HepG2 (cell line): ENCODE data around the gene GHRH. TPM values are rescaled to one million over a fixed set of nuclear protein-coding genes. Genes with fewer than 3 reads are reported as not detected.
A peak's percentile ranks its signal among the peaks of the same experiment; 100 is the strongest.

Source experiments
- ATAC-seq: fragments of 200-7000 bp; cut with Tn5 transposase; 3 replicates; pipeline ENCODE4 v1.9.1; 2020; ENCODE audit warnings: mild to moderate bottlenecking, moderate library complexity
- BruUV-seq: library from RNA; stranded (reverse); fragments of 400-500 nt; replicated peaks from 2 replicates; lab custom pipeline; 2021; lab: Mats Ljungman, UMichigan
- CTCF ChIA-PET: fragments of 300-600 bp; formaldehyde crosslinking; extraction: SDS; loops from one replicate; lab custom pipeline; 2021; ENCODE audit warnings: low total read pairs, inconsistent platforms, low intra/inter-chr PET ratio; lab: Yijun Ruan, JAX
- POLR2A ChIA-PET: fragments of 350-600 bp; sonication (Branson Sonifier 250); formaldehyde crosslinking; loops from one replicate; lab custom pipeline; 2020; ENCODE audit warnings: antibody characterized with exemption, inconsistent platforms; lab: Yijun Ruan, JAX
- DNase-seq: peaks from one replicate; pipeline ENCODE4 v3.0.0-alpha.2; 2015; ENCODE audit warnings: low spot score
- FAIRE-seq: peaks from 3 replicates; lab custom pipeline; 2011; peaks lifted over from hg19 to GRCh38; lab: Jason Lieb, UNC
- H2AFZ ChIP-seq: one replicate; pipeline ENCODE4 v1.6.1; 2011; ENCODE audit warnings: low read length, inconsistent platforms
- H3K27ac ChIP-seq: fragments of 300-600 bp; 3 replicates; pipeline ENCODE4 v1.8.0; 2011; ENCODE audit warnings: mixed run types, mild to moderate bottlenecking, mixed read lengths, low read length, inconsistent platforms; ENCODE audit not compliant: insufficient read depth; ENCODE audit errors: extremely low read length
- H3K27me3 ChIP-seq, 2 experiments: fragments of 200-600 bp in 1 of 2; 2 replicates in 1 of 2; 3 replicates in 1 of 2; pipeline versions ENCODE4 v1.6.0 to v1.8.0; 2011; ENCODE audit warnings: low read length in 2 of 2, mild to moderate bottlenecking in 2 of 2, moderate library complexity in 2 of 2, inconsistent platforms in 1 of 2; ENCODE audit not compliant: insufficient read depth in 2 of 2, control insufficient read depth in 1 of 2
- H3K36me3 ChIP-seq, 2 experiments: fragments of 200-600 bp in 1 of 2; replicated peaks in 1 of 2; 2 replicates in 1 of 2; 3 replicates in 1 of 2; pipeline versions ENCODE4 v1.5.1 to v1.8.0; 2011; ENCODE audit warnings: low read length in 2 of 2, inconsistent platforms in 1 of 2; ENCODE audit not compliant: insufficient read depth in 2 of 2, control insufficient read depth in 1 of 2
- H3K4me1 ChIP-seq: 2 replicates; pipeline ENCODE4 v1.5.1; 2012; ENCODE audit warnings: low read length, inconsistent platforms; ENCODE audit not compliant: insufficient read depth
- H3K4me2 ChIP-seq: 2 replicates; pipeline ENCODE4 v1.6.0; 2011; ENCODE audit warnings: low read depth, low read length, inconsistent platforms
- H3K4me3 ChIP-seq, 3 experiments: fragments of 200-600 bp in 1 of 3; sonication (generic), shearing (Covaris generic) in 1 of 3; replicated peaks in 1 of 3; 2 replicates each; pipeline ENCODE4 v1.5.1; 2011 to 2016; ENCODE audit warnings: low read length in 3 of 3, inconsistent platforms in 2 of 3, low read depth in 2 of 3, mild to moderate bottlenecking in 2 of 3, control low read depth in 1 of 3, mixed read lengths in 1 of 3; ENCODE audit not compliant: insufficient read depth in 1 of 3
- H3K79me2 ChIP-seq: one replicate; pipeline ENCODE4 v1.6.1; 2011; ENCODE audit warnings: low read length, inconsistent platforms; ENCODE audit not compliant: insufficient read depth
- H3K9ac ChIP-seq: 2 replicates; pipeline ENCODE4 v1.6.0; 2011; ENCODE audit warnings: mild to moderate bottlenecking, low read depth, low read length, inconsistent platforms; ENCODE audit not compliant: insufficient read depth
- H3K9me3 ChIP-seq: 2 replicates; pipeline ENCODE4 v1.5.1; 2012; ENCODE audit warnings: mild to moderate bottlenecking, low read length
- H4K20me1 ChIP-seq: 2 replicates; pipeline ENCODE4 v1.6.0; 2011; ENCODE audit warnings: inconsistent platforms, mild to moderate bottlenecking, low read length, moderate library complexity; ENCODE audit not compliant: insufficient read depth
- ASH2L ChIP-seq: fragments of 300-600, 200-600 bp; sonication (generic); IDR thresholded peaks from 2 replicates; pipeline ENCODE4 v1.7.0; 2017; ENCODE audit warnings: low read depth, mild to moderate bottlenecking, moderate library complexity, mixed read lengths, low read length; ENCODE audit not compliant: insufficient read length
- CENPX ChIP-seq: sonication (generic); formaldehyde crosslinking; IDR thresholded peaks from 2 replicates; pipeline ENCODE4 v1.9.0; 2021; ENCODE audit warnings: mild to moderate bottlenecking, missing genetic modification reagents, moderate library complexity
- FOXP1 ChIP-seq, 2 experiments: fragments of 450-650 bp in 1 of 2; IDR thresholded peaks; 2 replicates each; pipeline ENCODE4 v1.6.1; 2017 to 2018; ENCODE audit warnings: antibody characterized with exemption in 1 of 2
- HMGA1 ChIP-seq: sonication (generic); formaldehyde crosslinking; conservative IDR thresholded peaks from 2 replicates; pipeline ENCODE4 v1.4.0; 2020; ENCODE audit warnings: missing genetic modification reagents
- MED8 ChIP-seq: sonication (generic); formaldehyde crosslinking; IDR thresholded peaks from 2 replicates; pipeline ENCODE4 v1.8.1; 2023; ENCODE audit warnings: mild to moderate bottlenecking, missing genetic modification reagents; ENCODE audit not compliant: insufficient replicate concordance
- MXD3 ChIP-seq: IDR thresholded peaks from 2 replicates; pipeline ENCODE4 v1.6.1; 2016; ENCODE audit warnings: mild to moderate bottlenecking, missing biosample characterization, missing genetic modification reagents
- PCBP2 ChIP-seq: fragments of 200-400 bp; formaldehyde crosslinking; optimal IDR thresholded peaks from 2 replicates; pipeline ENCODE3; 2018; ENCODE audit warnings: low read length, low read depth; ENCODE audit not compliant: poor library complexity, severe bottlenecking
- PHB2 ChIP-seq: fragments of 450-650 bp; IDR thresholded peaks from 2 replicates; pipeline ENCODE4 v1.6.1; 2018; ENCODE audit not compliant: partially characterized antibody
- POLR2G ChIP-seq: fragments of 200-400 bp; formaldehyde crosslinking; IDR thresholded peaks from 2 replicates; pipeline ENCODE4 v1.6.1; 2018; ENCODE audit warnings: mild to moderate bottlenecking, low read depth, low read length, moderate library complexity
- RORA ChIP-seq: sonication (generic); formaldehyde crosslinking; IDR thresholded peaks from 2 replicates; pipeline ENCODE4 v1.5.0; 2020; ENCODE audit warnings: mild to moderate bottlenecking, missing genetic modification reagents, moderate library complexity
- WIZ ChIP-seq: sonication (generic); formaldehyde crosslinking; IDR thresholded peaks from 2 replicates; pipeline ENCODE4 v1.5.1; 2020; ENCODE audit warnings: mild to moderate bottlenecking, missing genetic modification reagents
- ZBTB33 ChIP-seq: sonication (generic); formaldehyde crosslinking; IDR thresholded peaks from 2 replicates; pipeline ENCODE4 v1.4.0; 2020; ENCODE audit warnings: missing genetic modification reagents
- ZNF160 ChIP-seq: sonication (generic); formaldehyde crosslinking; IDR thresholded peaks from 2 replicates; pipeline ENCODE4 v1.8.0; 2022; ENCODE audit warnings: mild to moderate bottlenecking, inconsistent platforms, missing genetic modification reagents
- ZNF275 ChIP-seq: sonication (generic); formaldehyde crosslinking; IDR thresholded peaks from 2 replicates; pipeline ENCODE4 v1.8.0; 2022; ENCODE audit warnings: missing genetic modification reagents, mild to moderate bottlenecking, inconsistent platforms, borderline replicate concordance
- ZNF460 ChIP-seq: sonication (generic); formaldehyde crosslinking; IDR thresholded peaks from 2 replicates; pipeline ENCODE4 v1.5.1; 2020; ENCODE audit warnings: missing genetic modification reagents, mild to moderate bottlenecking, borderline replicate concordance
- WGBS: methylation state at CpG from one replicate; pipeline ENCODE4 v1.1.6; 2017; ENCODE audit warnings: low lambda C conversion rate; 5-methylcytosine and 5-hydroxymethylcytosine counted together
- in situ Hi-C: cut with HindIII; loops from 2 replicates; pipeline ENCODE4 v1.10.0; 2017; ENCODE audit warnings: low pct_unique_long_range_greater_than_20kb; ENCODE audit not compliant: extremely low pct_ligation_motif_present
- intact Hi-C: fragments of 100-400 bp; cut with micrococcal nuclease; formaldehyde crosslinking; loops from one replicate; pipeline ENCODE4 v1.10.0; 2022; ENCODE audit not compliant: unreplicated experiment
- polyA plus RNA-seq, 8 experiments: library from polyadenylated mRNA; depleted of rRNA in 3 of 8; stranded (reverse) in 7 of 8; unstranded in 1 of 8; fragments of >200 nt; fragmentation: Illumina TruSeq in 4 of 8; extraction: Trizol in 4 of 8; gene quantifications; 2 replicates each; pipeline versions ENCODE4 v1.2.1 to v1.2.3, GENCODE V29; 2011 to 2016; ENCODE audit warnings: low read depth in 4 of 8, missing spikeins in 1 of 8, mixed read lengths in 1 of 8; ENCODE audit not compliant: insufficient read depth in 1 of 8
- total RNA-seq, 5 experiments: library from RNA; depleted of rRNA; stranded (reverse); fragments of >200 nt; fragmentation: Illumina TruSeq; extraction: Trizol; gene quantifications; 2 replicates each; pipeline ENCODE4 v1.2.3, GENCODE V29; 2016; ENCODE audit warnings: low read depth in 1 of 5

Gene GHRH
- total and polyA plus RNA-seq, 2 of the 13 experiments (the other 11 are each of a cell fraction or from before 2014, with no cell fraction given): not detected

GRCh38 chr20:37305839-37306238 lies 44.2 kb upstream of the GHRH start:
- CTCF ChIA-PET: no interaction called here
- WGBS: 95% methylated on average over 3 of the region's 3 CpGs

GRCh38 chr20:37305079-37305478 lies 43.5 kb upstream of the GHRH start:
- Histone ChIP-seq H3K4me1 (peaks cover 27% of the 10 kb centered on the region), H3K27ac (no peak overlapping the region), H4K20me1 (no peaks in the 10 kb centered on the region), H3K36me3 (peaks cover 28 to 51% of the 10 kb centered on the region in 2 experiments), H3K4me3 (no peak overlapping the region), H2AFZ (no peak overlapping the region), H3K4me2 (no peak overlapping the region), H3K9me3 (no peaks in the 10 kb centered on the region), H3K9ac (no peak overlapping the region), H3K27me3 (no peaks in the 10 kb centered on the region), H3K79me2 (peaks cover 2% of the 10 kb centered on the region)
- BruUV-seq: no TSS peak
- intact Hi-C loops (no loop called here), in situ Hi-C loops (no loop called here)
- CTCF ChIA-PET: no interaction called here
- FAIRE-seq (no peak), ATAC-seq (no peak), DNase-seq (no peak)
- POLR2A ChIA-PET: interaction anchor here (1.1 kb wide), 1 partner anchor 15 kb away, joined by 3 read pairs; the partner anchor contains the start of gene MANBAL
- WGBS: 96% methylated on average over 6 of the region's 6 CpGs
- TF ChIP-seq FOXP1 (IDR thresholded peaks at IDR 0.05): no peak
- no peak for TF ChIP-seq FOXP1 (CRISPR knock-in tag; IDR thresholded peaks at IDR 0.05)
- no peak for TF ChIP-seq ZNF275
- TF ChIP-seq RORA (CRISPR knock-in tag): no peak
- TF ChIP-seq HMGA1 (CRISPR knock-in tag): no peak
- no peak for TF ChIP-seq MED8 (CRISPR knock-in tag)
- TF ChIP-seq WIZ (CRISPR knock-in tag): no peak
- no peak for TF ChIP-seq ZNF460 (CRISPR knock-in tag)
- no peak for TF ChIP-seq MXD3 (CRISPR knock-in tag)
- no peak for TF ChIP-seq ZNF160 (CRISPR knock-in tag)
- TF ChIP-seq PHB2: no peak
- TF ChIP-seq ZBTB33 (CRISPR knock-in tag): no peak
- no peak for TF ChIP-seq ASH2L

More at GRCh38 chr20:37305839-37306238, 44.2 kb upstream of the GHRH start:
- no peak for DNase-seq
- Histone ChIP-seq H3K4me1 (peaks cover 20% of the 10 kb centered on the region), H4K20me1 (no peaks in the 10 kb centered on the region), H3K4me2 (no peak overlapping the region), H3K9ac (no peak overlapping the region), H3K36me3 (peaks cover 26 to 54% of the 10 kb centered on the region in 2 experiments), H3K79me2 (peaks cover 2% of the 10 kb centered on the region), H3K27ac (no peak overlapping the region), H2AFZ (no peak overlapping the region), H3K9me3 (no peaks in the 10 kb centered on the region), H3K27me3 (no peaks in the 10 kb centered on the region), H3K4me3 (no peak overlapping the region)
- POLR2A ChIA-PET: interaction anchor here (1.1 kb wide), 1 partner anchor 16 kb away, joined by 3 read pairs; the partner anchor contains the start of gene MANBAL
- no TSS peak for BruUV-seq
- in situ Hi-C loops: no loop called here
- no peak for FAIRE-seq
- no peak for TF ChIP-seq CENPX
- peak; percentile 57 for TF ChIP-seq PCBP2
- TF ChIP-seq POLR2G: 0 out of 2 replicates have a peak, but pooled peaks have one; percentile 24
- intact Hi-C loops: no loop called here
- no peak for ATAC-seq
